Suprapubic skin (tissue), 3 donors: ENCODE data around the gene MESP1.

Source experiments
- POLR2A ChIP-seq, 2 donors: fragments of 450-650 bp; IDR thresholded peaks; one replicate each; pipeline ENCODE4 v1.6.1; 2017; ENCODE audit warnings: antibody characterized with exemption in 2 of 2, mild to moderate bottlenecking in 2 of 2, moderate library complexity in 2 of 2
- TF ChIP-seq, protein P1 (sequence below), 2 donors: fragments of 200-600 bp in 1 of 2; fragments of 450-650 bp in 1 of 2; sonication (generic) in 1 of 2; IDR thresholded peaks; one replicate each; pipeline ENCODE4 v1.5.1; 2016 to 2019; ENCODE audit warnings: antibody characterized with exemption in 2 of 2, mild to moderate bottlenecking in 1 of 2, moderate library complexity in 1 of 2

DNA sequence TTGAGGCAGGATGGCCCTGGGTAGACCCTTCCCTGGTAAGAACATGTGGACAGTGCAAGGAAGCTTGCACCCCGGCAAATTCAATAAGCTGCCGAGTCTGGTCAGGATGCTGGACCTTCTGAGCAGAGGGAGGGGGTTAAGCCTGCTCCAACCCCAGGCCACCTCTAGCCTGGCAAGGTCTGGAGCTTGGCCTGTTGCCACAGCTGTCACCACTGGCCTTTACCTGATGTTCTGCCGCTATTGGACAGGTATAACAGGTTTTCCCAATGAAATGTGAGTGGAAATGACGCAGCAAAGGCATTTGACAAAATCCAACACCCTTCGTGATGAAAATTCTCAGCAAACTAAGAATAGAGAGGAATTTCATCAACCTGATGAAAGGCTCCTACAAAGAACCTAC, 699 bp upstream of the MESP1 start:
- TF ChIP-seq POLR2A (IDR thresholded peaks at IDR 0.05), result no peak
- TF ChIP-seq, protein P1, sequence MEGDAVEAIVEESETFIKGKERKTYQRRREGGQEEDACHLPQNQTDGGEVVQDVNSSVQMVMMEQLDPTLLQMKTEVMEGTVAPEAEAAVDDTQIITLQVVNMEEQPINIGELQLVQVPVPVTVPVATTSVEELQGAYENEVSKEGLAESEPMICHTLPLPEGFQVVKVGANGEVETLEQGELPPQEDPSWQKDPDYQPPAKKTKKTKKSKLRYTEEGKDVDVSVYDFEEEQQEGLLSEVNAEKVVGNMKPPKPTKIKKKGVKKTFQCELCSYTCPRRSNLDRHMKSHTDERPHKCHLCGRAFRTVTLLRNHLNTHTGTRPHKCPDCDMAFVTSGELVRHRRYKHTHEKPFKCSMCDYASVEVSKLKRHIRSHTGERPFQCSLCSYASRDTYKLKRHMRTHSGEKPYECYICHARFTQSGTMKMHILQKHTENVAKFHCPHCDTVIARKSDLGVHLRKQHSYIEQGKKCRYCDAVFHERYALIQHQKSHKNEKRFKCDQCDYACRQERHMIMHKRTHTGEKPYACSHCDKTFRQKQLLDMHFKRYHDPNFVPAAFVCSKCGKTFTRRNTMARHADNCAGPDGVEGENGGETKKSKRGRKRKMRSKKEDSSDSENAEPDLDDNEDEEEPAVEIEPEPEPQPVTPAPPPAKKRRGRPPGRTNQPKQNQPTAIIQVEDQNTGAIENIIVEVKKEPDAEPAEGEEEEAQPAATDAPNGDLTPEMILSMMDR (IDR thresholded peaks at IDR 0.05), result no peak
